ENCODE measurements around the gene LEFTY2.
"Not testable (repeated sequence)": the region's sequence is repeated elsewhere in the genome, so short reads cannot be mapped to it uniquely, and the experiment has no call there.

Gene LEFTY2, protein sequence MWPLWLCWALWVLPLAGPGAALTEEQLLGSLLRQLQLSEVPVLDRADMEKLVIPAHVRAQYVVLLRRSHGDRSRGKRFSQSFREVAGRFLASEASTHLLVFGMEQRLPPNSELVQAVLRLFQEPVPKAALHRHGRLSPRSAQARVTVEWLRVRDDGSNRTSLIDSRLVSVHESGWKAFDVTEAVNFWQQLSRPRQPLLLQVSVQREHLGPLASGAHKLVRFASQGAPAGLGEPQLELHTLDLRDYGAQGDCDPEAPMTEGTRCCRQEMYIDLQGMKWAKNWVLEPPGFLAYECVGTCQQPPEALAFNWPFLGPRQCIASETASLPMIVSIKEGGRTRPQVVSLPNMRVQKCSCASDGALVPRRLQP

DNA sequence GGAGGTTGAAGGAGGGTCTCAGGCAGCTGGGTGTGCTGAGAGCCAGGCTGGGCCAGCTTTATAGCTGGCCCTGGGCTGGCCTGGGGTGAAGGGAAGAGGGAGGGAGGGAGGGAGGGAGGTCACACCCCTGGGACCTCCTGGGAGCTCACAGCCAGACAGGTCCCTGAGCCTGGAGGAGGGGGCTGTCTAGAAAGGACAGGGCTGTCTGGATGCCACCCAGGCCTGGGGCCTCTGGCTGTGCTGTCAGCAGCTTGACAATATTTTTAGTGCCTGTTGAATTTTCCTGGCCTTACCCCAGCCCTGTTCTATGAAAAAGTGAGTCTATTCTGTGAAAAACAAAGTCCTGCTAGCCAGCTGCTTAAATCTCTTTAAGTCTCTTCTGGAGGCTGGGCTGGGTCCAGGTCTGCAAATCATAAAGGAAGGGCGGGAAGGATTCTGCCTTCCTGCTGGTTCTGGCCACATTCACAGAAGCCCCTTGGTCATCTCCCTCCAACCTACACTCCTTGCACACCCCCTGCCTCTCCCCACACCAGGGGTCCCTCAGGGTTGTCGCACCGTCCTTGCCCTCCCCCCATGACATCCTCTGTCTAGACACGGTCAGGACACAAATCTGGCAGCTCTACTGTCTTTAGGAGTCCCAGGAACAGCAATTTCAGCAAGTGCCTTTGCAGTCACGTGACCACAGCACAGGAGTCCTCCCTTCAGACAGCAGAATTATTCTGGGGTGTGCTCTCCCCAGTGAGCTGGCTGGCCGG is at the start of gene LEFTY2:
LEFTY2 (minus strand) TSS at position 34 of the 755 bp plus-strand sequence. CDS start 80 bp downstream, outside the sequence.
- H3K9ac ChIP-seq (ENCODE audit: low read depth, low read length), result peak within 1 kb of the TSS; percentile 7; the same call in 1 of the 2 replicates
- 0 out of 2 replicates have a peak within 1 kb of the TSS, but pooled peaks have one; percentile 55 for H3K4me3 ChIP-seq (ENCODE audit: low read depth, low read length)
- peak within 1 kb of the TSS; percentile 14 for H3K27ac ChIP-seq (ENCODE audit: low read depth, low read length)
- H3K4me1 ChIP-seq (ENCODE audit: control insufficient read depth, insufficient read depth, low read length), result peaks cover 43% of the 10 kb centered on the region
- no peaks in the 10 kb centered on the region; the same call in 1 of the 2 replicates for H3K27me3 ChIP-seq (ENCODE audit: control insufficient read depth, insufficient read depth, low read length)
- H3K9me3 ChIP-seq (ENCODE audit: control insufficient read depth, insufficient read depth, low read length), result no peaks in the 10 kb centered on the region
- peaks cover 5% of the 10 kb centered on the region; the same call in 1 of the 2 replicates for H3K36me3 ChIP-seq (ENCODE audit: control insufficient read depth, insufficient read depth, low read length)

GRCh38 chr1:225987491-225988316 is 46.7 kb upstream of the LEFTY2 start:
- Histone ChIP-seq H3K36me3 (ENCODE audit: control insufficient read depth, insufficient read depth, low read length) (peaks cover 94% of the 10 kb centered on the region), H3K4me1 (ENCODE audit: control insufficient read depth, insufficient read depth, low read length) (no peaks in the 10 kb centered on the region), H3K9me3 (ENCODE audit: control insufficient read depth, insufficient read depth, low read length) (no peaks in the 10 kb centered on the region), H3K27me3 (ENCODE audit: control insufficient read depth, insufficient read depth, low read length) (no peaks in the 10 kb centered on the region), H3K4me3 (ENCODE audit: low read depth, low read length) (no peak overlapping the region), H3K27ac (ENCODE audit: low read depth, low read length) (no peak overlapping the region), H3K9ac (ENCODE audit: low read depth, low read length) (no peak overlapping the region)

DNA sequence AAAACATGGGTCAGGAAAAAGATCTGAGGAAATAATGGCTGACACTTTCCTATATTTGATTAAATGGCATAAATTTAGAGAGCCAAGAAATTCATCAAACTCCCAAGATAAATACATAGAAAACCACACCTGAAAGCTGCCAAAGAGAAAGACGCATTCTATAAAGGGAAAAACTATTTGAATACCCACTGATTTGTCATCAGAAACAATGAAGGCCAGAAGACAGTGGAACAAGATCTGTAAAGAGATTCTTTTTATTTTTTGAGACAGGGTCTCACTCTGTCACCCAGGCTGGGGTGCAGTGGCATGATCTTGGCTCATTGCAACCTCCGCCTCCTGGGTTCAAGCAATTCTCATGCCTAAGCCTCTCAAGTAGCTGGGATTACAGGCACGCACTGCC is 40.7 kb upstream of the LEFTY2 start:
- Histone ChIP-seq H3K27me3 (ENCODE audit: control insufficient read depth, insufficient read depth, low read length) (no peaks in the 10 kb centered on the region), H3K27ac (ENCODE audit: low read depth, low read length) (no peak overlapping the region), H3K9ac (ENCODE audit: low read depth, low read length) (no peak overlapping the region), H3K4me3 (ENCODE audit: low read depth, low read length) (no peak overlapping the region), H3K4me1 (ENCODE audit: control insufficient read depth, insufficient read depth, low read length) (no peaks in the 10 kb centered on the region), H3K9me3 (ENCODE audit: control insufficient read depth, insufficient read depth, low read length) (no peaks in the 10 kb centered on the region), H3K36me3 (ENCODE audit: control insufficient read depth, insufficient read depth, low read length) (peaks cover 81% of the 10 kb centered on the region)

GRCh38 chr1:225980005-225980836 is 39.2 kb upstream of the LEFTY2 start:
- Histone ChIP-seq H3K36me3 (ENCODE audit: control insufficient read depth, insufficient read depth, low read length) (peaks cover 66% of the 10 kb centered on the region), H3K9ac (ENCODE audit: low read depth, low read length) (no peak overlapping the region), H3K9me3 (ENCODE audit: control insufficient read depth, insufficient read depth, low read length) (no peaks in the 10 kb centered on the region), H3K4me1 (ENCODE audit: control insufficient read depth, insufficient read depth, low read length) (no peaks in the 10 kb centered on the region), H3K4me3 (ENCODE audit: low read depth, low read length) (no peak overlapping the region), H3K27ac (ENCODE audit: low read depth, low read length) (no peak overlapping the region), H3K27me3 (ENCODE audit: control insufficient read depth, insufficient read depth, low read length) (no peaks in the 10 kb centered on the region)

GRCh38 chr1:225979421-225979820 is 38.4 kb upstream of the LEFTY2 start:
- Histone ChIP-seq H3K36me3 (ENCODE audit: control insufficient read depth, insufficient read depth, low read length) (peaks cover 58% of the 10 kb centered on the region), H3K9ac (ENCODE audit: low read depth, low read length) (no peak overlapping the region), H3K27me3 (ENCODE audit: control insufficient read depth, insufficient read depth, low read length) (no peaks in the 10 kb centered on the region), H3K4me3 (ENCODE audit: low read depth, low read length) (no peak overlapping the region), H3K4me1 (ENCODE audit: control insufficient read depth, insufficient read depth, low read length) (no peaks in the 10 kb centered on the region), H3K9me3 (ENCODE audit: control insufficient read depth, insufficient read depth, low read length) (no peaks in the 10 kb centered on the region), H3K27ac (ENCODE audit: low read depth, low read length) (no peak overlapping the region)

- H3K9ac ChIP-seq (ENCODE audit: low read depth, low read length), result no peak overlapping the region
- no peak overlapping the region for H3K4me3 ChIP-seq (ENCODE audit: low read depth, low read length)
- peaks cover 45% of the 10 kb centered on the region for H3K36me3 ChIP-seq (ENCODE audit: control insufficient read depth, insufficient read depth, low read length)
- no peaks in the 10 kb centered on the region for H3K4me1 ChIP-seq (ENCODE audit: control insufficient read depth, insufficient read depth, low read length)
- no peaks in the 10 kb centered on the region for H3K9me3 ChIP-seq (ENCODE audit: control insufficient read depth, insufficient read depth, low read length)
- H3K27ac ChIP-seq (ENCODE audit: low read depth, low read length), result no peak overlapping the region
- no peaks in the 10 kb centered on the region for H3K27me3 ChIP-seq (ENCODE audit: control insufficient read depth, insufficient read depth, low read length)
These were observed 37.1 kb upstream of the LEFTY2 start for GRCh38 chr1:225977937-225978748.

DNA sequence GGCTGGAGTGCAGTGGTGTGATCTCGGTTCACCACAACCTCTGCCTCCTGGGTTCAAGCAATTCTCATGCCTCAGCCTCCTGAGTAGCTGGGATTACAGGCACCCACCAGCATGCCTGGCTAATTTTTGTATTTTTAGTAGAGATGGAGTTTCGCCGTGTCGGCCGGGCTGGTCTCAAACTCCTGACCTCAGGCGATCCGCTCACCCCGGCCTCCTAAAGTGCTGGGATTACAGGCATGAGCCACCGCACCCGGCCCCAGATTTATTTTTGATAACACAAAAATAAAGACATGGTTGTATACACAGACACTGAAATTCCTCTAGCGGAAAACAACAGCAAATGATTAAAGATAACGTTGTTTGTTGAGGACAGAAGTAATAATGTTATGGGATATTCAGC is 34.1 kb upstream of the LEFTY2 start:
- H3K9me3 ChIP-seq (ENCODE audit: control insufficient read depth, insufficient read depth, low read length); H3K27me3 ChIP-seq (ENCODE audit: control insufficient read depth, insufficient read depth, low read length); H3K4me1 ChIP-seq (ENCODE audit: control insufficient read depth, insufficient read depth, low read length); H3K4me3 ChIP-seq (ENCODE audit: low read depth, low read length); H3K9ac ChIP-seq (ENCODE audit: low read depth, low read length); H3K27ac ChIP-seq (ENCODE audit: low read depth, low read length): not testable (repeated sequence)
- H3K36me3 ChIP-seq (ENCODE audit: control insufficient read depth, insufficient read depth, low read length), result peaks cover 20% of the 10 kb centered on the region

- no peak overlapping the region for H3K27ac ChIP-seq (ENCODE audit: low read depth, low read length)
- H3K36me3 ChIP-seq (ENCODE audit: control insufficient read depth, insufficient read depth, low read length), result peaks cover 13% of the 10 kb centered on the region
- H3K9me3 ChIP-seq (ENCODE audit: control insufficient read depth, insufficient read depth, low read length), result no peaks in the 10 kb centered on the region
- H3K4me3 ChIP-seq (ENCODE audit: low read depth, low read length), result no peak overlapping the region
- no peaks in the 10 kb centered on the region for H3K27me3 ChIP-seq (ENCODE audit: control insufficient read depth, insufficient read depth, low read length)
- no peaks in the 10 kb centered on the region for H3K4me1 ChIP-seq (ENCODE audit: control insufficient read depth, insufficient read depth, low read length)
- no peak overlapping the region for H3K9ac ChIP-seq (ENCODE audit: low read depth, low read length)
These were observed 33.4 kb upstream of the LEFTY2 start for GRCh38 chr1:225974454-225974853.

- Histone ChIP-seq H3K27me3 (ENCODE audit: control insufficient read depth, insufficient read depth, low read length) (no peaks in the 10 kb centered on the region), H3K27ac (ENCODE audit: low read depth, low read length) (no peak overlapping the region), H3K4me3 (ENCODE audit: low read depth, low read length) (no peak overlapping the region), H3K4me1 (ENCODE audit: control insufficient read depth, insufficient read depth, low read length) (no peaks in the 10 kb centered on the region), H3K36me3 (ENCODE audit: control insufficient read depth, insufficient read depth, low read length) (peaks cover 6% of the 10 kb centered on the region; the same call in 1 of the 2 replicates), H3K9ac (ENCODE audit: low read depth, low read length) (no peak overlapping the region), H3K9me3 (ENCODE audit: control insufficient read depth, insufficient read depth, low read length) (no peaks in the 10 kb centered on the region)
These were observed 32.1 kb upstream of the LEFTY2 start for GRCh38 chr1:225973158-225973557.

Data from HUES48 (cell line).